ENCODE results near the gene KCNJ14.

Gene KCNJ14

DNA sequence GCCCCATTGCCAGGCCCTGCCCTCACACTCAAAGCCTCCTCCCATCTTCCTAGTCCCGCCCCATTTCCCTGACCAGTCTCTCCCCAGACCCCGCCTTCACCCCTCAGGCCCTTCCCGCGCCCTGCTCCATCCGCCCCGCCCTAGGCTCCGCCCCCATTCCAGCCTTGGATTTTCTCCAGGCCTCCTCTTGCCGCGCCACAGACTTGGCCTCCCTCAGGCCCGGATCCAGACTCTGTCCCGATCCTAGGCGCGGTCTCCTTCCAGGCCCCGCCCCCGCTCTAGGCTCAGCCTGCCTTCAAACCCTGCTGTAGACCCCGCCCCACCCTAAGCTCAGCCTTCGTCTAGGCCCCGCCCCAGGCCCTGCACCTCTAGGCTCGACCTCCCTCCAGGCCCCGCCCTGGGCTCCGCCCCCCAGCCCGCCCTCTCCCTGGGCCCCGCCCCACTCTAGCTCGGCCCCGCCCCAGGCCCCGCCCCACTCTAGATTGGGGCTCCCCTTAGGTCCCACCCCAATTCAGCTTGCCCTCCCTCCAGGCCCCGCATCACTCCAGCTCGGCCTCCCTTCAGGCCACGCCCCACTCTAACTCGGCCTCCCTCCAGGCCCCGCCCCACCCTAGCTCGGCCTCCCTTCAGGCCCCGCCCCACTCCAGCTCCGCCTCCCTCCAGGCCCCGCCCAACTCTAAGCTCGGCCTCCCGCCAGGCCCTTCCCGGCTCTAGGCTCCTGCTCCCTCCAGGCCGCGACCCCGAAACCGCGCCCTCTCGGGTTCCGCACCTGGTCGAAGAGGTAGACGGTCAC, 37.7 kb downstream of the KCNJ14 start:
- peak overlapping the region; percentile 54; the same call in 1 of the 2 replicates for H3K9ac ChIP-seq (ENCODE audit: low read depth, low read length)
- H3K27ac ChIP-seq (ENCODE audit: low read length): no peak overlapping the region
- peaks cover 22% of the 10 kb centered on the region for H3K27me3 ChIP-seq (ENCODE audit: insufficient read depth, low read length)
- no peaks in the 10 kb centered on the region for H3K36me3 ChIP-seq (ENCODE audit: insufficient read depth, low read depth, low read length)
- peak overlapping the region; percentile 69 for H3K4me3 ChIP-seq (ENCODE audit: low read length)
- peaks cover 12% of the 10 kb centered on the region; the same call in 1 of the 2 replicates for H3K4me1 ChIP-seq (ENCODE audit: insufficient read depth, low read length)
- no peaks in the 10 kb centered on the region for H3K9me3 ChIP-seq (ENCODE audit: insufficient read depth, low read depth, low read length)

DNA sequence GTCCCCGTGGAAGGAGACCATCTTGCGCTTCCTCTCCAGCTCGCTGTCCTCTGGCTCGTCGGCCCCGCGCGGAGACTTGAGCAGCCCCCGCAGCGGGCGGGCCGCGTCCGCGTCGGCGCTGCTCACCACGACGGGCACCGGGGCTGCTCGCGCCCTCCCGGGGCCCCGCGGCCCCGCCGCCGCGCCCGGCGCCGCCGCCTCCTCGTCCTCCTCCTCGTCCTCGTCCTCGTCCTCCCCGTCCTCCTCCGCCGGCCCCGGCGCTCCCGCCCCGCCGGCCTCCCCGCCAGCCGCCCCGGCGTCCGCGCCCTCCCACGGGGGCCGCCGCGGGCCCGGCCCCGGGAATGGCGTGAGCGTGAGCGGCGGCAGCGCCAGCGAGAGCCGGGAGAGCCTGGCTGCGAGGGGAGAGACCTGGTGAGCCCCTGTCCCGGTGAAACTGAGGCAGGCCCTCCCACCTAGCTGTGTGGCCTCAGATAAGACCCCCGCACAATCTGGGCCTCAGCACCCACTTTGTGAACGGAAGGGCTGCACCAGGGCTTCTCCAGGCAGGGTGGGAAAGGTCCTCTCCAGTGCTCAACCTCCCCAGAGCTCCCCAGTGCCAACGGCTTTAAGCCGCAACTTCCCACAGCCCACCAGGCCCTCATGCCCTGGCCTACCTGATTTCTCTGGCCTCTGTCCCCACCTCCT, 38.5 kb downstream of the KCNJ14 start:
- H3K9ac ChIP-seq (ENCODE audit: low read depth, low read length): no peak overlapping the region; the same call in 1 of the 2 replicates
- no peak overlapping the region for H3K27ac ChIP-seq (ENCODE audit: low read length)
- no peaks in the 10 kb centered on the region for H3K36me3 ChIP-seq (ENCODE audit: insufficient read depth, low read depth, low read length)
- peaks cover 12% of the 10 kb centered on the region; the same call in 1 of the 2 replicates for H3K4me1 ChIP-seq (ENCODE audit: insufficient read depth, low read length)
- H3K4me3 ChIP-seq (ENCODE audit: low read length): peak overlapping the region; percentile 69
- H3K9me3 ChIP-seq (ENCODE audit: insufficient read depth, low read depth, low read length): no peaks in the 10 kb centered on the region
- peaks cover 22% of the 10 kb centered on the region for H3K27me3 ChIP-seq (ENCODE audit: insufficient read depth, low read length)

DNA sequence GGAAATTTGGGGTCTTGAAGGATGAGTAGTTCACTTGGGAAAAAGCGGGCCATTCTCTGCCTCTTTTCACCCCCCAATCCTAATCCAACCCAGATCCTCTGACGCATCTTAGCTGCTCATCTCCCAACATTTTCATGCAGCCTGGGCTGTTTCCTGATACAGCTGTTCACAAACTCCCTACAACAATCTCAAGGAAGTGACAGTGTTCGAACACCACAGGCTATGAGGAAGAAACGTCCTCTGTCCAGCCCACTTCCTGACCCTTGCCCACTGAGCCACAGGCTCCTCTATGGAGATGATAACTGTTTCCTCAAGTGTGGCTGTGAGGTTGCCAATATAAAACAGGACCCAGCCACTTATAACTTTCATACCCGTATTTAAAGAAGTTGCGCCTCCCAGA, 40.0 kb downstream of the KCNJ14 start:
- Histone ChIP-seq H3K27me3 (ENCODE audit: insufficient read depth, low read length) (peaks cover 15% of the 10 kb centered on the region), H3K27ac (ENCODE audit: low read length) (no peak overlapping the region), H3K4me3 (ENCODE audit: low read length) (no peak overlapping the region), H3K36me3 (ENCODE audit: insufficient read depth, low read depth, low read length) (no peaks in the 10 kb centered on the region), H3K9me3 (ENCODE audit: insufficient read depth, low read depth, low read length) (no peaks in the 10 kb centered on the region), H3K4me1 (ENCODE audit: insufficient read depth, low read length) (peaks cover 10% of the 10 kb centered on the region; the same call in 1 of the 2 replicates), H3K9ac (ENCODE audit: low read depth, low read length) (no peak overlapping the region)

DNA sequence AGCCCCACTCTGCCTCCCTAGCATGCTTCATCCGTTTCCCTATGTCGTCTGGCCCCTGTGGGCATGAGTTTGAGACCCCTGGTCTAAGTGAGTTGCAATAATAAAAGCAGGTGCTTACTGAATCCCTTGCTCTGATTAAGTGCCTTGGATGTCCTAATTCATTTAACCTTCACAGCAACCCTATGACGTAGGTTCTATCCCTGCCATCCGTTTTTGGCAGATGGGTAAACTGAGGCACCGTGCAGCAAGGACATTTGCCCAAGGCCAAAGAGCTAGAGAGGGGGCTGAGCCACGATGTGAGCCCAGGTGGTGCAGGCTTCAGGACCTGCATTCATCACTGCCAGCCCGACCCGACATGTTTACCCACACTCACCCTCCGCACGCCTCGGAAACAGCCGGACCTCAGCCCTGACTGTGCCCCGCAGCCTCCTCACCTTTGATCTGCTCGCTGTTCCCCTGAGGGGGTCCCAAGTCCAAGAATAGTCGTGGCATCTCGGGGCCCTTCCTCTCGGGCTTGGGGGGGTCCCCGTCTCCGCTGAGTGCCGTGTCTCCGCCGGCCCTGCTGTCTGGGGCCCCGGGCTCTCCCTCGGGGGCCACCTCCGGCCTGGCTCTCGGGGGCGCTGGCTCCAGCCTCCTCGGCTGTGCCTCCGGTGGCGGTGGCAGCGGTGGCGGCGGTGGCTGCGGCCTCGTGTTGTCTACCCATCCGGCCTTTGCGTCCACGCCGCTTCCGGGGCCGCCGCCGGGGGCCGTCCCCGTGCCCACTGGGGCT, 41.8 kb downstream of the KCNJ14 start:
- Histone ChIP-seq H3K36me3 (ENCODE audit: insufficient read depth, low read depth, low read length) (no peaks in the 10 kb centered on the region), H3K4me3 (ENCODE audit: low read length) (no peak overlapping the region), H3K9me3 (ENCODE audit: insufficient read depth, low read depth, low read length) (no peaks in the 10 kb centered on the region), H3K27me3 (ENCODE audit: insufficient read depth, low read length) (peaks cover 10% of the 10 kb centered on the region), H3K9ac (ENCODE audit: low read depth, low read length) (no peak overlapping the region), H3K4me1 (ENCODE audit: insufficient read depth, low read length) (peaks cover 8% of the 10 kb centered on the region; the same call in 1 of the 2 replicates), H3K27ac (ENCODE audit: low read length) (no peak overlapping the region)

DNA sequence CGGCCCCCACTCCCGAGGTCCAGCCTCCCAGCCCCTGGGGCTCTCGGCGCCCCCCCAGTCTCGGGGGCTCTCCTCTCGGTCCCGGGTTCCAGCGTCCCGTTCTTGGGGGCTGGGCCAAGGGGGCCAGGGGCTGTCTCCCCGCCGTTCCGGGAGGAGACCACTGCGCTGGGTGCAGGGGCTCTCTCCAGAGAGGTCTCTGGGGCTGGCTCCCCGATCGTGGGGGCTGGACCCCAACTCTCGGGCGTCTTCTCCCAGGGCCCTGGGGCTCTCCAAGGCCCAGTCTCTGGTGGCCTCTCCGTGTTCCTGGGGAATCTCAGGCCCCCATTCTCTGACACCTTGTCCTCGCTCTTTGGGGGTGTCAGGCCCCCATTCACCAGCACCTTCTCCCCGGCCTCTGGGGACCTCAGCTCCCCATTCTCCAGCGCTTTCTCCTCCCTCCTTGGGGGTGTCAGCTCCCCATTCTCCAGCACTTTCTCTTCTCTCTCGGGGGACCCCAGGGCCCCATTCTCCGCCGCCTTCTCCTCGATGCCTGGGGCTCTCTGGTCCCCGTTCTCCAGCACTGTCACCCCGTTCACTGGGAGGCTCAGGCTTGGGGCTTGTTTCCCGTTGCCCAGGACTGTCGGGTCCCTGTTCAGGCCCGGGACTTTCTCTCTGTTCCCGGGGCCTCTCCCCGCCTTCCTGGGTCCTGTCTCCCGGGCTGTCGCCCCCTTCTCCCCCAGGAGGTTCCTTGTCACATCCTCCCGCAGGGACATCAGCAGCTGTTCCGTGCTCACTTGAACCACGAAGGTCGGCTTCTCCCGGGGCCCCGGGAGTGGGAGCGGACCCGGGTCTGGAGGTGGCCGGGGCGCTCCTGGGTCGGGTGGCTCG, 42.6 kb downstream of the KCNJ14 start:
- Histone ChIP-seq H3K9me3 (ENCODE audit: insufficient read depth, low read depth, low read length) (no peaks in the 10 kb centered on the region), H3K27me3 (ENCODE audit: insufficient read depth, low read length) (peaks cover 10% of the 10 kb centered on the region), H3K36me3 (ENCODE audit: insufficient read depth, low read depth, low read length) (no peaks in the 10 kb centered on the region), H3K27ac (ENCODE audit: low read length) (no peak overlapping the region), H3K4me1 (ENCODE audit: insufficient read depth, low read length) (peaks cover 5% of the 10 kb centered on the region; the same call in 1 of the 2 replicates), H3K4me3 (ENCODE audit: low read length) (no peak overlapping the region), H3K9ac (ENCODE audit: low read depth, low read length) (no peak overlapping the region)

DNA sequence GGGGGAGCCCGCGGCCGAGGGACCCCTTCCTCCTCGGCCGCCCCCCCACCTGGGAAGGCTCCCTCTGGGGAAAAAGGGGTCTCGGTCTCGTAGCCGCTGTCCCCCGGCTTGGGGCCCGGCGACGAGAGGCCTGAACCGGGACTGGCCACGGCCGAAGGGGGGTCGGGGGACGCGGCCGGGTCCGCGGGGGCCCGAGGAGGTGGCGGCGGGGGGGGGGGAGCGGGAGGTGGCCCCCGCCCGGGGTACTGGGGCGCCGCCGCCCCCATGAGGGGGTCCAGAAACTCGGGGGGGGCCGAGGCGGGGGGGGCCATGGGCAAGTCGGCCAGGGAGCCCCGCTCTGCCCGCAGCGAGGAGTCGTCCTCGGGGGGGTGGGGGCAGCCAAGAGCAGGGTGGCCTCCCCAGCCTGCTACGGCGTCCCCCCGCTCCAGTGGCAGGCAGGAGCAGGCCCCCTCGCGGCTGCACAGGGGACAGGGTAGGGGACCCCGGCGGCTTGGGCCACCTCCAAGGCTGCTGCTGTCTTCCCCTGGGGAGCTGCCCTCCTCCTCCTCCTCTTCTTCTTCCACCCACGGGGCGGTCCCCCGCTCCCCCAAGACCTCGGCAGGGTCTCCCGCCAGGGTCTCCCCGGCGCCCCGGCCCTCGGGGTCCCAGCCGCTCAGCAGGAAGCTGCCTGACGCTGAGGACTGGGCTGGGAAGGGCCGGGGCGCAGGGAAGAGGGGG, 43.4 kb downstream of the KCNJ14 start:
- Histone ChIP-seq H3K36me3 (ENCODE audit: insufficient read depth, low read depth, low read length) (no peaks in the 10 kb centered on the region), H3K4me1 (ENCODE audit: insufficient read depth, low read length) (peaks cover 5% of the 10 kb centered on the region; the same call in 1 of the 2 replicates), H3K9ac (ENCODE audit: low read depth, low read length) (no peak overlapping the region), H3K27me3 (ENCODE audit: insufficient read depth, low read length) (peaks cover 10% of the 10 kb centered on the region), H3K9me3 (ENCODE audit: insufficient read depth, low read depth, low read length) (no peaks in the 10 kb centered on the region), H3K4me3 (ENCODE audit: low read length) (no peak overlapping the region), H3K27ac (ENCODE audit: low read length) (no peak overlapping the region)

DNA sequence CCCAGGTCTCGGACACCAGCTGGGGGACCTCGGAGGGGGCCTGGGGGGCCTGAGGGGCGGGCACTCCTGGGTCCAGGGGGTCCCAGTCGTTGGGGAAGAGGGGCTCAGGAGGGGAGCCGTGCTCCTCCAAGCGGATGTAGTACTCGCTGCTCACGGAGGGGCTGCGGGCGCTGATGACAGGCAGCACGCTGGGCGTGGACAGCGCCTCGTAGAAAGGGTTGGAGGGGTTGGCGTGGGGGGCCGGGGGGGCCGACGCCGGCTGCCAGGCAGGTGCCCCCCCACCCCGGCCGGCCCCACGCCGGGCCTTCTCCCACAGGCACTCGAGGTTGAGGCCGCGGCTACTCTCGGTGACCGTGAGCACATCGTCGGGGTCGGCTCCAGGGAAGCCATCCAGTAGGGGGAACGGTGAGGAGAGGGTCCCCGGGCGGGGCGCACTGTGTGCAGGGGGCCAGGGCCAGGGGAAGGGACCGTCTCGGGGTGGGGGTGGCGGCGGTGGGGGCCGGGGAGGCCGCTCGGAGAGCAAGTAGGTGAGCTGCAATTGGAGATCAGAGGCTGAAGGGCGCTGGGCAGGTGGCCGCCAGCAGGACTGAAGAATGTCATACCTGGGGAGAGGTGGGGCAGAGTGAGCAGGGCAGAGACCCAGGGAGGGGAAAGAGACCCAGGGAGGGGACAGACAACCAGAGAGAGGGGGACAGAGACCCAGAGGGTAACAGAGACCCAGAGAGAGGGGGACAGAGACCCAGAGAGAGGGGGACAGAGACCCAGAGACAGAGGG, 44.1 kb downstream of the KCNJ14 start:
- Histone ChIP-seq H3K4me3 (ENCODE audit: low read length) (no peak overlapping the region), H3K27ac (ENCODE audit: low read length) (no peak overlapping the region), H3K36me3 (ENCODE audit: insufficient read depth, low read depth, low read length) (no peaks in the 10 kb centered on the region), H3K9ac (ENCODE audit: low read depth, low read length) (no peak overlapping the region), H3K27me3 (ENCODE audit: insufficient read depth, low read length) (peaks cover 4% of the 10 kb centered on the region), H3K4me1 (ENCODE audit: insufficient read depth, low read length) (peaks cover 5% of the 10 kb centered on the region; the same call in 1 of the 2 replicates), H3K9me3 (ENCODE audit: insufficient read depth, low read depth, low read length) (no peaks in the 10 kb centered on the region)

DNA sequence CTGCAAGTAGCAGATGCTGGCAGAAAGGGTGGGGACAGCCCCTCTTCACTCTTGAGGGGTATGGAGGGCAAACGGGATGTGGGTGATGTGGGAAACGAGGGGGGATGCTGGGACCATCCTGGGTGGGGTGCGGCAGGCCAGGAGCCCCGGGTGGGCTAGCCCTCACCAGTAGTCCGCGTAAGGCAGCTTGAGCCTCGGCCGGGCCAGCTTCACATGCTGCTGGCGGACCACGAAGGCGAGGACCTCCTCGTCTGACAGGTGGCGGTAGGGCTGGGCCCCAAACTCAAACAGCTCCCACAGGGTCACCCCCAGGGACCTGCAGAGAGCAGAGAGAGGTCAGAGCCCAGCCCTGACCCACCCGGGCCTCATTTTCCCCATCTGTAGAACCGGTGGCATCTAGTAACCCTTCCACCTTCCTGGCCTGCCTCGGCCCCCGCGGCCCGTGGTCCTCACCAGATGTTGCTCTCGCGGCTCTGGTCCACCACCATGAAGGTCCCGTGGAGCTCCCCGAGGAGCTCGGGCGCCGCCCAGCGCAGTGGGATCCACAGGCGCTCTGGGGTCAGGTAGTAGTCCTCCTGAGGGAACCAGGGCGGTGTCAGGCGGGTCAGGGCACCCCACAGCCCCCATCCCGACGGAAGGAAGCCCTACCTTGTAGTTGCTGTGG, 45.6 kb downstream of the KCNJ14 start:
- Histone ChIP-seq H3K27me3 (ENCODE audit: insufficient read depth, low read length) (no peaks in the 10 kb centered on the region), H3K9ac (ENCODE audit: low read depth, low read length) (peak overlapping the region; percentile 57; the same call in 1 of the 2 replicates), H3K9me3 (ENCODE audit: insufficient read depth, low read depth, low read length) (no peaks in the 10 kb centered on the region), H3K4me1 (ENCODE audit: insufficient read depth, low read length) (peaks cover 5% of the 10 kb centered on the region; the same call in 1 of the 2 replicates), H3K4me3 (ENCODE audit: low read length) (peak overlapping the region; percentile 70), H3K27ac (ENCODE audit: low read length) (no peak overlapping the region), H3K36me3 (ENCODE audit: insufficient read depth, low read depth, low read length) (no peaks in the 10 kb centered on the region)

DNA sequence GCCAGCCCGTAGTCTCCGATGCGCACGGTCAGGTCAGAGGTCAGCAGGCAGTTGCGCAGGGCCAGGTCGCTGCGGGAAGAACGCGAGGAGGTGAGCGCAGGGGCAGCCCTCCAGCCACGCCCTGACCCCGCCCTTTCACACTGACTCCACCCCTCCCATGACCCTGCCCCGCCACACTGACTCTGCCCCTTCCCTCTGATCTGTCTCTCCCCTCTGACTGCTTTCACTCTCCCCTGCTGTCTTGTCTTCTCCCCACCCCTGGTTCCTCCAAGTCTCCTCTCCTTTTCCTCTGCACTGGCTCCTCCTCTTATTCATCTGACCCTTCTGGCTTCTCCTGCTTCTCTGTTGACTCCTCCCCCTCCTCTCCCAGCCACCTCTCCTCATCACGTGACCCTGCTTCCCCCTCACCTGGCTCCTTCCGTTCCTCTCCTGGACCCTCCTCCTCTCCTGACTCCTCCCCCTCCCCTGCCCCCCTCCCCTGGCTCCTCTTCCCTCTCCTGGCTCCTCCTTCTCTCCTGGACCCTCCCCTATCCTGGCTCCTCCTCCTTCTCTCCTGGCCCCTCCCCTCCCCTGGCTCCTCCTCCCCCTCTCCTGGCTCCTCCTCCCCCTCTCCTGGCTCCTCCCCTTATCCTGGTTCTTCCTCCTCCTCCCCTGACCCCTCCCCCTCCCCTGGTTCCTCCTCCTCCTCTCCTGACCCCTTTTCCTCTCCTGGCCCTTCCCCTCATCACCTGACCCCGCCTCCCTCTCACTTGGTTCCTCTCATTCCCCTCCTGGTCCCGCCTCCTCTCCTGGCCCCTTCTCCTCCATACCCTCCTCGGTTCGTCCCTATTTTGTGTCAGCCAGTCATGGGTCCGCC, 46.3 kb downstream of the KCNJ14 start:
- Histone ChIP-seq H3K9me3 (ENCODE audit: insufficient read depth, low read depth, low read length) (no peaks in the 10 kb centered on the region), H3K9ac (ENCODE audit: low read depth, low read length) (peak overlapping the region; percentile 61), H3K27me3 (ENCODE audit: insufficient read depth, low read length) (no peaks in the 10 kb centered on the region), H3K4me3 (ENCODE audit: low read length) (peak overlapping the region; percentile 70), H3K36me3 (ENCODE audit: insufficient read depth, low read depth, low read length) (no peaks in the 10 kb centered on the region), H3K27ac (ENCODE audit: low read length) (no peak overlapping the region), H3K4me1 (ENCODE audit: insufficient read depth, low read length) (peaks cover 5% of the 10 kb centered on the region; the same call in 1 of the 2 replicates)

Data from iPS-20b (cell line).